Stimulated activated CD4-positive, alpha-beta T cell treated with anti-CD3 and anti-CD28 coated beads, Interleukin-2, amount 100 ng/mL, for 24 hours (primary cell): ENCODE data around the gene CACNA2D1.
"Not testable (repeated sequence)": the region's sequence is repeated elsewhere in the genome, so short reads cannot be mapped to it uniquely, and the experiment has no call there.

Source experiments
- DNase-seq, 2 donors: peaks; one replicate each; pipeline ENCODE4 v3.0.0-alpha.2; 2020

Gene CACNA2D1

GRCh38 chr7:82021036-82021435, 422.5 kb downstream of the CACNA2D1 start:
- DNase-seq, result no peak

- no peak for DNase-seq
Observed at GRCh38 chr7:82019551-82020475, 423.8 kb downstream of the CACNA2D1 start.

- no peak for DNase-seq
Observed at GRCh38 chr7:82018226-82018625, 425.4 kb downstream of the CACNA2D1 start.

GRCh38 chr7:82017334-82017943, 426.1 kb downstream of the CACNA2D1 start:
- DNase-seq, result no peak

DNA sequence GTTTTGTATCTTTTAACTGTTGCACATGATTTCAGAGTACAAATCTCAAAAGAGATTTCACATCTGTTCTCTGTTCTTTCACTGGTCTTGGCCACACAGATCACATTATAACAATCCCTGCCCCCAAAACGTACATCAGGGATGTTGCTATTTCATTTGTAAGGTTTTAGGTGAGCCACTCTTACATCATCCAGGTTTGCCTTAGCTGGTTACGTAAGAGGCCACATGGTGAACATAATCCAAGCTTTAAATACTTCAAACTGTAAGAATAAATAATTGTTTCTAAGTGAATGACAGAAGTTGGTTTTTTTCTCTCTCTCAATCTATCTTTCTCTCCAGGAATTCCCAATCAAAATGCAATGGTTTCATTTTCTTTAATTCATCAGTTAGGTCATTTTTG, 427.8 kb downstream of the CACNA2D1 start:
- no peak for DNase-seq

DNA sequence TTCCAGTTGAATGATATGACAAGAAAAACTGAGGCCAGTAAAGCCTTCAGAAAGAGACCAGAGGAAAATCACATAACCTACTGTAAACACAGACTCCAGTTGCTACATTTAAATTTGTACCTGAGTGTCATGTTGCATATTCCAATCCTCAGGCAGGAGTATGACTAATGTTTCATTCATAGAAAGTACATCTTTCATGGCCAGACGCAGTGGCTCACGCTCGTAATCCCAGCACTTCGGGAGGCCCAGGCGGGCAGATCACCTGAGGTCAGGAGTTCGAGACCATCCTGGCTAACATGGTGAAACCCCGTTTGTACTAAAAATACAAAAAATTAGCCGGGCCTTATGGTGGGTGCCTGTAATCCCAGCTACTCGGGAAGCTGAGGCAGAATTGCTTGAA, 429.0 kb downstream of the CACNA2D1 start:
- DNase-seq, result not testable (repeated sequence)

DNA sequence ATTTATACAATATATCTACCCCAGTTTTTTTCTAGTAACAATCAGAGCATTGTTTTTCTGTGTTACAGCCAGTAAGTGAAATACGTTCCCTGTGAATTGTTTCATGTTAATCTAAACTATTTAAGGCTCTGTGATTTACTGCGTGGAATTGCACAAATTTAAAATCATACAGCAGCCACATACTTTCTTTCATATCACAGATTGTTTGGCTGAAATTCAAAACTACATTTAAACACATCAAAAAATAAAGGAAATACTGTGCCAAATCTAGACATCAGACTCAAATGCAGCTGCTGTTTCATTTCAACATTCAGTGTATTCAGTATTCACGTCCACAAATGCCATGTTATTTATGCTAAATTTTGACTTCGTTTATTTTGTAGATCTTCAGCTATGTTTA, 431.1 kb downstream of the CACNA2D1 start:
- DNase-seq, result no peak

DNA sequence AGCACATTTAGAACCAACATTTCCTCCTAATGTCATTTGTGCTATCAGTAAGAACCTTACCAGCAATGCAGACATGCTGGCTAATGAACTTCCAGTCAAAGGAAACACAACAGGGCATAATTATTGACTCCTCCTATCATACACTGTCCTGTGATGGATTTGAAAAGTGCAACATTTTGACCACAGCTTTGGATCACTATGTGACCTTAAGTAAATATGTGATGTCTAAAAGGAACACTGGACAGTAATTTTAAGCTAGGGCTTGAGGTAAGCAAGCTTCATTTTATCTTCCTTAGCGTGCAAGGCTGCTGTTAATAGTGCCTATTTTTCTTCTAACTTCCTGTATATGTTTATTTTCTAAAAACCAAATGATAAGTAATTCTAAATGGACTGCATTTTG, 433.2 kb downstream of the CACNA2D1 start:
- DNase-seq, result no peak

GRCh38 chr7:82007315-82007714, 436.3 kb downstream of the CACNA2D1 start:
- DNase-seq, result no peak

DNA sequence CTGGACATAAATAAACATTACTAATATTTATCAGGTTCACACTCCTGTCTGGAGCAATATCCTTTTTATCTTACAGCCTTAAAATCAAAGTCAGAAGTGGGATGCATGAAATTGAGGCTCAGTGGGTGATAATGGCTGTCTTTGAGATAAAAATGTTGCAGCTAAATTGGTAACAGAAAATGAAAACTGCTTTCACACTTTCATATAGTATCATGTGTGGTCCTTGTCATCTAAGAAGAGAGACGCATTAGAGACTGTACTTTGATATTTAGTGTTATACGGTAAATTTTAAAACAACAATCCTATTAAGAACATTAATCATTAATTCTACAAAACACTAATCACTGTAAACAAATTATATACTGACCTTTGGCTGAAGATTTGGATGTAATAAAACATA, 438.5 kb downstream of the CACNA2D1 start:
- DNase-seq, result no peak

- DNase-seq, result no peak
Observed at GRCh38 chr7:81993186-81993585, 450.4 kb downstream of the CACNA2D1 start.

GRCh38 chr7:81990395-81990794, 453.2 kb downstream of the CACNA2D1 start:
- no peak for DNase-seq

DNA sequence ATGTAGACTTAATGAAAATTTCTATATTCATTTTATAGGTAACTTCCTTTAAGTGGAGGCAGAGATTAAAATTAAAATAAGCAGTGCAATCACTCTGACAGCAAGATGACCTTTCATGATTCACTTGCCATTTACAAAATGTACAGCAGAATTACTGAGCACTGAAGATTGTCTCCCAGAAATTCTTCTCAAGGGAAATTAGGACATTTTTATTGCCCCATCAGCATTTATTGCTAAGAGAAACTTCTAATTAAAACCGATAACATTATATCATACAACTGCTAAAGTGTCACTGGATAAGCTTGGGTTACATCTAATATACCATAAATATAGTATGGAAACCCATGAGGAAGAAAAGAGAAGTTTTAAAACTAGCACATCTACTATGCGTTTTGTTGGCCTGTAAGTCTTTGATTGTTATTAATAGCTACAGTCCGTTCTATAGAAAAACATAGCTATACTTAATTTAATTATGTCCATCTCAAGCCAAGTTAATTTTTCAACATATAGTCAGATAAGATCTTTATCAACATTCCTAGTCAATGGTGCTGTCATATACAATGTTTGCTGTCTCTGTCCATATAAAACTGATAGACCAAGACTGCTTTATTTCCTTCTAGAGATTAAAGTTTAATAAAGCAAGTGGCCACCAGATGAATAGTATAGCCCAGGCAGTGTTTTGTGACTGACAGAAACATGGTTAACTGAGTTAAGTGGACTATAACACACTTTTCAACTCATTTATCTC, 456.7 kb downstream of the CACNA2D1 start:
- DNase-seq, result no peak

GRCh38 chr7:81983406-81983805, 460.2 kb downstream of the CACNA2D1 start:
- no peak for DNase-seq

GRCh38 chr7:81973117-81973516, 470.5 kb downstream of the CACNA2D1 start:
- DNase-seq, result no peak

GRCh38 chr7:81960026-81960425, 483.6 kb downstream of the CACNA2D1 start:
- no peak for DNase-seq

GRCh38 chr7:81957517-81957916, 486.1 kb downstream of the CACNA2D1 start:
- DNase-seq, result no peak

DNA sequence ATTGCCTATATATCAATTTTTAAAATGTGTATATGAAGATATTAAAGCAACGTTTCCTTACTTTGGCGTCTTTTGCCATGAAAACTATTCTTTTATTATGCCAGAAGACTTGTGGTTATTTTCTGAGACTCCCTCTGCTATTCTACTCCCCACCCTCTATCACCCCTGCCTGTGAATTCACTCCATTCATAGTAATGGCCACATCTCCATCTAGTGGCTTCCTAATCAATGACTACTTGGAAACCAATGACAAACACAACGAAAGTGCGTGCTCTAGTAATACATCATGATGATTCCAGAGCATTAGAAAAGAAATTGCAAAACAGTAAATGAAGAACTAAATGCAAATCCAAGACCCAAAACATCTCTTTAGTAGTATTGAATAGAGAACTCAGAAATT, 487.1 kb downstream of the CACNA2D1 start:
- DNase-seq, result no peak

DNA sequence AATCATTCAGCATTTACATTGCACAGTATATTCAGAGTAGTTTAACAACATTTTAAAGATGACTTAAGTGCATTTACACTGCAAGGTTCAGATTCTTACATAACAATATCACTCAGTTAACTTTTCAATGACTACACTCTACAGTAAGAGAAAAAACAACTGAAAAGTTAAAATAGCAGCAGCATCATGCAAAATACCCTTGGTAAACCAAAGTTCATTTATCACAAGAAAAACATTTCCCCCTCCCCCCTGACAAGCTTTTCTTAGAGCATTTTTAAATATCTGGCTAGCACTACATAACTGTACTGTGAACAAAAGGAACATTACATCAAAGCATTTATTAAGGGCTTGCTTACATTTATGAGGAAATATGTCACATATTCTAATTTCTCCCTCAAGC, 494.3 kb downstream of the CACNA2D1 start:
- no peak for DNase-seq

- no peak for DNase-seq
Observed at GRCh38 chr7:81944058-81944457, 499.5 kb downstream of the CACNA2D1 start.

DNA sequence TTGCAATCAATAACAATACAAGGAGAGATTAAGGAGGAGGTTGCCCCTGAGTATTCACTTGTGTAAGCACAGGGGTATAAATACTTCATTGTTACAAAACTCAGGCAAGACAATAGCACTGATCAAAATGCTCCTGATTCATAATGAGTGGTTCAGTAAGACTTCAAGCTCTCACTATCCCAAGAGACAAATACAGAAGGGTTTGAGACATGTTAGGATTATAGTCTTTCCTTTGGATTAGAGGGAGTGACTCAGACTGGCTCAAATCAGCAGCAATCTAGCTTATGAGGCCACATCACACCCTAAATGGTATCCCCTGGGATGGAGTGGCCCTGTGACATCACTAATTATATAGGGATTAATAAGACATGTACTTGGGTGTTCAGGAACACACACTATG, 506.5 kb downstream of the CACNA2D1 start:
- DNase-seq, result no peak

- DNase-seq, result no peak
Observed at GRCh38 chr7:81934596-81935301, 508.8 kb downstream of the CACNA2D1 start.

- DNase-seq, result no peak
Observed at GRCh38 chr7:81932936-81933335, 510.6 kb downstream of the CACNA2D1 start.
